GM12865 (cell line): ENCODE results near the gene CNGB1.
"Not testable (repeated sequence)": the region's sequence is repeated elsewhere in the genome, so short reads cannot be mapped to it uniquely, and the experiment has no call there.

Experiments
- DNase-seq: peaks from one replicate; pipeline ENCODE4 v3.0.0; 2010; ENCODE audit warnings: low read depth
- H3K4me3 ChIP-seq: 2 replicates; pipeline ENCODE4 v1.5.1; 2011; ENCODE audit warnings: mild to moderate bottlenecking, low read depth, low read length, control low read depth
- TF ChIP-seq, protein P1 (sequence below): IDR thresholded peaks from 2 replicates; pipeline ENCODE4 v1.5.1; 2011; ENCODE audit warnings: low read length, control low read depth, low read depth, inconsistent platforms; ENCODE audit not compliant: insufficient read depth; ENCODE audit errors: missing control alignments

Gene CNGB1

GRCh38 chr16:57852189-57852588 is 118.7 kb downstream of the CNGB1 start:
- no peak overlapping the region for H3K4me3 ChIP-seq
- no peak for DNase-seq
- TF ChIP-seq, protein P1, sequence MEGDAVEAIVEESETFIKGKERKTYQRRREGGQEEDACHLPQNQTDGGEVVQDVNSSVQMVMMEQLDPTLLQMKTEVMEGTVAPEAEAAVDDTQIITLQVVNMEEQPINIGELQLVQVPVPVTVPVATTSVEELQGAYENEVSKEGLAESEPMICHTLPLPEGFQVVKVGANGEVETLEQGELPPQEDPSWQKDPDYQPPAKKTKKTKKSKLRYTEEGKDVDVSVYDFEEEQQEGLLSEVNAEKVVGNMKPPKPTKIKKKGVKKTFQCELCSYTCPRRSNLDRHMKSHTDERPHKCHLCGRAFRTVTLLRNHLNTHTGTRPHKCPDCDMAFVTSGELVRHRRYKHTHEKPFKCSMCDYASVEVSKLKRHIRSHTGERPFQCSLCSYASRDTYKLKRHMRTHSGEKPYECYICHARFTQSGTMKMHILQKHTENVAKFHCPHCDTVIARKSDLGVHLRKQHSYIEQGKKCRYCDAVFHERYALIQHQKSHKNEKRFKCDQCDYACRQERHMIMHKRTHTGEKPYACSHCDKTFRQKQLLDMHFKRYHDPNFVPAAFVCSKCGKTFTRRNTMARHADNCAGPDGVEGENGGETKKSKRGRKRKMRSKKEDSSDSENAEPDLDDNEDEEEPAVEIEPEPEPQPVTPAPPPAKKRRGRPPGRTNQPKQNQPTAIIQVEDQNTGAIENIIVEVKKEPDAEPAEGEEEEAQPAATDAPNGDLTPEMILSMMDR, result no peak

DNA sequence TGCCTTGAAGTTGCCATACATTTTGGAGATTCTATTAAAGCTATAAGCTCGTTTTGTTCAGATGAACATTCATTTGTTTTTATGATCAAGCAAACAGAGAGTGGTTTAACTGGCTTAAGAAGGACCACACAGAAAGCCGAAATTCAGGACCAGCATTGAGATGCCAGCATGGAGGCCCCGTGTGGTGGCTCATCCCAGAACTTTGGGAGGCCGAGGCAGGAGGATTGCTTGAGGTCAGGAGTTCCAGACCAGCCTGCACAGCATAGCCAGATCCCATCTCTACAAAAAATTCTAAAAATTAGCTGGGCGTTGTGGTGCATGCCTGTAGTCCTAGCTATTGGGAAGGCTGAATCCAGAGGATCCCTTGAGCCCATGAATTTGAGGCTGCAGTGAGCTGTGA is 122.7 kb downstream of the CNGB1 start:
- no peak for DNase-seq
- TF ChIP-seq, protein P1, result no peak
- no peak overlapping the region for H3K4me3 ChIP-seq

GRCh38 chr16:57846931-57847330 is 124.0 kb downstream of the CNGB1 start:
- DNase-seq, H3K4me3 ChIP-seq: not testable (repeated sequence)

DNA sequence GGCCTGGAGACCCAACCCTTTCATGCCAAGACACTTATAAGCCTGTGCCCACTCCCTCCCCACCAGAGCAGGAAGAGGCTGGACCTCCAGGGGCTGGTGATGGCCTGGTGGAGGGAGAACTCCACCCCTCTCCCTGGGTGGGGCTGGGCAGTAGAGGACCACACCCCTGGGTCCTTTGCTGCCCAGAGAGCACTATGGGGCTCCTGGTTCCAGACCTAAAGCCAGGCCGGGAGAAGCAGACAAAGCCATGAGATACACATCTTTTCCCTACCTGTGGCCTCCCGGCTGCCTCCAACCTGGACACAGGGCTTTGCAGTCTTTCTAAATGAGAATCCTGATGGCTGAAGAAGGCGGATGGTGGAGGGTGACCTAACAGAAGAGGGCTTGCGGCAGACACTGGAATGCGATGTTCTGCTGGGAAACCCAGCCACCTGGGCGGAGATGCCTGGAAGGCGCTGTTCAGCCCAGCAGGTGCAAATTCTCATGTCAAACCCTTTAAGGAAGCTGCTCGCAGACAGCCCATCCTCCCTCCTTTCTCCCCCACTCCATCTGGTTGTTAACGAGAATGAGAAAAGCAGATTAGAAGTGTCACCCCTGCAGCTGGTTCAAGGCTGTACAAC is 124.7 kb downstream of the CNGB1 start:
- DNase-seq, result no peak
- H3K4me3 ChIP-seq, result no peak overlapping the region
- TF ChIP-seq, protein P1, result no peak

DNA sequence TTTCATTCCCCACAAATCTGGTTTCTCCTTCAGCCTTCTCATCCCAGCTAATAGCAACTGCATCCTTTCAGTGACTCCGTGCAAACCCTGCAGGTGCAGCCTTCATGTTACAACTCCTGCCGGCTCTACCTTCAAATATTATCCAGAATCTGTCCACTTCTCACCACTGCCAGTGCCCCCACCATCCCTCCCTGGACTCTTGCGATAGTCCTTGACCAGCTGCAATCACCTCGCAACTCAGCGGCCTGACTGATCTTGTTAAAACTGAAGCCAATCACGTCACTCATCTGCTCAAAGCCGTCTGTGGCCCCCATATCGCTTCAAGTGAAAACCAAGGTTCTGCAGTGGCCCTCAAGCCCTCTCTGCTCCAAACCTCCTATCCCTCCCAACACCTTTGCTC is 125.8 kb downstream of the CNGB1 start:
- TF ChIP-seq, protein P1, result no peak
- no peak for DNase-seq
- H3K4me3 ChIP-seq, result no peak overlapping the region

DNA sequence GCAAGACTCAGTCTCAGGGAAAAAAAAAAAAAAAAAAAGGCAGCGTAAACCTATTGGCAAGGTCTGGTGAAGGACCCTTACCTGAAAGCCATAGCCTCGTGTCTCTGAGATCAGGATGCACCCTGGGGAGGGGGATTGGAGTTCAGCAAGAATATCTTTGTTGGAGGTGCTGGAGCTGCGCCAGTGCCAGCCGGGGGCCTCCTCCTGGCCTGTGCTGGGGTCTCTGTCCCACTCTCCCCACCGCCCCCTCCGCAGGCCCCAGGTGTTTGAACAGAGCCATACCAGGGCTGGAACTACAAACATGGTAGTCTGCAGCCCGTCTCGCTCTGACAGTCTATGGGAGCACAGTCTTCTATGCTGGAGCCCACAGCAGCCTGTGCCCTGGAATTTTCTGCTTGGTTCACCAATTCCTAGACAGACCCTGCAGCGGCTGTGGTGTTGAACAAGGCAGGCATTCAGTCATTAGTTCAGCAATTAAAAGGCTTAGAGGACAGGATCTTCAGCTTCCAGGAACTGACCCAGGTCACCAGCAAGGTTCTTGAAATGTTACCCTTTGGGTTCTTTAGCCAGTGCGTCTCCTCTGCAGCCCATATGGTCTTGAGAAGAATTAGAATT is 126.4 kb downstream of the CNGB1 start:
- no peak overlapping the region for H3K4me3 ChIP-seq
- no peak for DNase-seq
- TF ChIP-seq, protein P1, result no peak

DNA sequence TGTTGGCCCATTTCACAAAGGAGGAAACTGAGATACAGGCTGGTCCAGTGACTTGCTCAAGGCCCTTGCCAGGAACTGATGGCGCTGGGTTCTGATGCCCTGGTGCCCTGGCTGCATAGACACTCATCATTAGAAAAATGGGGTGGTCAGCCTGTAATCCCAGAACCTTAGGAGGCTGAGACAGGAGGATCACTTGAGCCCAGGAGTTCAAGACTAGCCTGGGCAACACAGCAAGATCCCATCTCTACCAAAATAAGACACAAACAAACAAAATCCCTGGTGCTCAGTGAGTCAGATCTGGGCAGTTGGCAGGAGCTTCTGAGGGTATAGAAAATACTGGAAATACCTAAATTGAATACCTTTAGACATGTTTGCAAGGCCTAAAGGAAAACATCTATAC is 127.5 kb downstream of the CNGB1 start:
- DNase-seq, result no peak
- TF ChIP-seq, protein P1, result no peak
- no peak overlapping the region for H3K4me3 ChIP-seq
